Osteoblast (primary cell): ENCODE results near the gene ARID3C. TPM values are rescaled to one million over a fixed set of nuclear protein-coding genes. Genes with fewer than 3 reads are reported as not detected.
A peak's percentile ranks its signal among the peaks of the same experiment; 100 is the strongest.

Experiments used
- DNase-seq: peaks from one replicate; pipeline ENCODE4 v3.0.0; 2011; ENCODE audit warnings: low spot score, mixed read lengths; ENCODE audit not compliant: insufficient read length; ENCODE audit errors: missing footprints
- H2AFZ ChIP-seq: 2 replicates; pipeline ENCODE4 v1.6.0; 2011; ENCODE audit warnings: mild to moderate bottlenecking, low read length
- H3K27ac ChIP-seq: 2 replicates; pipeline ENCODE4 v1.5.1; 2011; ENCODE audit warnings: mild to moderate bottlenecking, low read depth, low read length, moderate library complexity
- H3K27me3 ChIP-seq: 2 replicates; pipeline ENCODE4 v1.6.0; 2012; ENCODE audit warnings: mild to moderate bottlenecking, control low read depth, inconsistent platforms, low read length, moderate library complexity; ENCODE audit not compliant: insufficient read depth
- H3K36me3 ChIP-seq: 2 replicates; pipeline ENCODE4 v1.5.1; 2011; ENCODE audit warnings: mild to moderate bottlenecking, low read length, control low read depth, moderate library complexity; ENCODE audit not compliant: insufficient read depth
- H3K4me1 ChIP-seq: 2 replicates; pipeline ENCODE4 v1.5.1; 2011; ENCODE audit warnings: mild to moderate bottlenecking, low read length, control low read depth, moderate library complexity; ENCODE audit not compliant: insufficient read depth
- H3K4me2 ChIP-seq: 2 replicates; pipeline ENCODE4 v1.6.0; 2011; ENCODE audit warnings: mild to moderate bottlenecking, low read length; ENCODE audit not compliant: insufficient read depth
- H3K4me3 ChIP-seq: fragments of 200-600 bp; sonication (generic); 3 replicates; pipeline ENCODE4 v1.5.1; 2012; ENCODE audit warnings: mild to moderate bottlenecking, low read length, inconsistent platforms; ENCODE audit not compliant: insufficient read depth
- H3K79me2 ChIP-seq: 2 replicates; pipeline ENCODE4 v1.6.0; 2012; ENCODE audit warnings: mild to moderate bottlenecking, low read length, control low read depth, inconsistent platforms; ENCODE audit not compliant: insufficient read depth
- H3K9me3 ChIP-seq: 2 replicates; pipeline ENCODE4 v1.5.1; 2011; ENCODE audit warnings: low read depth, low read length, control low read depth
- H4K20me1 ChIP-seq: 2 replicates; pipeline ENCODE4 v1.6.0; 2012; ENCODE audit warnings: mild to moderate bottlenecking, low read length, control low read depth; ENCODE audit not compliant: insufficient read depth
- total RNA-seq: library from RNA; depleted of rRNA; stranded (reverse); fragments of >200 nt; gene quantifications from 2 replicates; pipeline ENCODE4 v1.2.3, GENCODE V29; 2012
- TF ChIP-seq, protein P1 (sequence below): IDR thresholded peaks from 2 replicates; pipeline ENCODE4 v1.5.1; 2011; ENCODE audit warnings: mild to moderate bottlenecking, low read depth, low read length, moderate library complexity; ENCODE audit errors: extremely low read depth

ARID3C gene
- total RNA-seq, 1 donor, result under 0.01 TPM

DNA sequence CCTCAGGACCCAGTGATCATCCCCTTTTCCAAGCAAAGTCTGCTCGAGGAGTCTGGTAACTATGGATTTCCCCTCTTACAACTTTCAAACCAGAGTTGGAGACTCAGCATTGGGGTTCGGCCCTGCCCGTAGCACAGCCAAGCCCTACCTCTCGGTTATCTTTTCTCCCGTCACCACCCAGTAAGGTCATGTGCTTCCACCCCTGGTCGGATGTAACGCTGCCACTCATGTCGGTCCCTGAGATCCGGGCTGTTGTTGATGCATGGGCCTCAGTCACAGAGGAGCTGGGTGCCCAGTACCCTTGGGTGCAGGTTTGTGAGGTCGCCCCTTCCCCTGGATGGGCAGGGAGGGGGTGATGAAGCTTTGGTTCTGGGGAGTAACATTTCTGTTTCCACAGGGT is 18.8 kb upstream of the ARID3C start:
- no peak for DNase-seq
- H3K79me2 ChIP-seq, result peaks cover 19% of the 10 kb centered on the region
- H3K9me3 ChIP-seq, result no peaks in the 10 kb centered on the region
- TF ChIP-seq, protein P1, sequence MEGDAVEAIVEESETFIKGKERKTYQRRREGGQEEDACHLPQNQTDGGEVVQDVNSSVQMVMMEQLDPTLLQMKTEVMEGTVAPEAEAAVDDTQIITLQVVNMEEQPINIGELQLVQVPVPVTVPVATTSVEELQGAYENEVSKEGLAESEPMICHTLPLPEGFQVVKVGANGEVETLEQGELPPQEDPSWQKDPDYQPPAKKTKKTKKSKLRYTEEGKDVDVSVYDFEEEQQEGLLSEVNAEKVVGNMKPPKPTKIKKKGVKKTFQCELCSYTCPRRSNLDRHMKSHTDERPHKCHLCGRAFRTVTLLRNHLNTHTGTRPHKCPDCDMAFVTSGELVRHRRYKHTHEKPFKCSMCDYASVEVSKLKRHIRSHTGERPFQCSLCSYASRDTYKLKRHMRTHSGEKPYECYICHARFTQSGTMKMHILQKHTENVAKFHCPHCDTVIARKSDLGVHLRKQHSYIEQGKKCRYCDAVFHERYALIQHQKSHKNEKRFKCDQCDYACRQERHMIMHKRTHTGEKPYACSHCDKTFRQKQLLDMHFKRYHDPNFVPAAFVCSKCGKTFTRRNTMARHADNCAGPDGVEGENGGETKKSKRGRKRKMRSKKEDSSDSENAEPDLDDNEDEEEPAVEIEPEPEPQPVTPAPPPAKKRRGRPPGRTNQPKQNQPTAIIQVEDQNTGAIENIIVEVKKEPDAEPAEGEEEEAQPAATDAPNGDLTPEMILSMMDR, result no peak
- peaks cover 12% of the 10 kb centered on the region for H4K20me1 ChIP-seq
- peak overlapping the region; percentile 88 for H3K4me3 ChIP-seq
- peak overlapping the region; percentile 86 for H3K4me2 ChIP-seq
- peaks cover 35% of the 10 kb centered on the region for H3K4me1 ChIP-seq
- H3K27ac ChIP-seq, result no peak overlapping the region
- no peak overlapping the region for H2AFZ ChIP-seq
- H3K27me3 ChIP-seq, result no peaks in the 10 kb centered on the region
- peaks cover 21% of the 10 kb centered on the region for H3K36me3 ChIP-seq

DNA sequence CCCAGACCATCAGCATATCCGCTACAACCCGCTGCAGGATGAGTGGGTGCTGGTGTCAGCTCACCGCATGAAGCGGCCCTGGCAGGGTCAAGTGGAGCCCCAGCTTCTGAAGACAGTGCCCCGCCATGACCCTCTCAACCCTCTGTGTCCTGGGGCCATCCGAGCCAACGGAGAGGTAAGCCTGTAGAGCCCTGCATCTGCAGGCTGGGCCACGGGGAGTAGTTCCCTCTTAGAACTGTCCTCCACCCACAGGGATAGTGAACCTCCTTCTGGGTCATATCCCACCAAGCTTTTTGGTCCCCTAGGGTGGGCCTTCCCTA is 18.2 kb upstream of the ARID3C start:
- Histone ChIP-seq H3K4me1 (peaks cover 29% of the 10 kb centered on the region), H3K79me2 (peaks cover 19% of the 10 kb centered on the region), H4K20me1 (peaks cover 12% of the 10 kb centered on the region), H3K9me3 (no peaks in the 10 kb centered on the region), H3K4me2 (peak overlapping the region; percentile 86), H3K4me3 (peak overlapping the region; percentile 88), H3K27me3 (no peaks in the 10 kb centered on the region), H3K36me3 (peaks cover 21% of the 10 kb centered on the region), H3K27ac (peak overlapping the region; percentile 76), H2AFZ (peak overlapping the region; percentile 96)
- DNase-seq, result no peak
- TF ChIP-seq, protein P1, result no peak

GRCh38 chr9:34646211-34647083 is 17.6 kb upstream of the ARID3C start, which contains the start of gene GALT:
Gene GALT, plus strand, starts transcription at chr9:34646675. Its CDS starts 30 bp downstream, at chr9:34646705.
- Histone ChIP-seq H3K27me3 (no peaks in the 10 kb centered on the region), H3K4me3 (peak within 1 kb of the TSS; percentile 88), H3K27ac (peak within 1 kb of the TSS; percentile 76), H3K36me3 (peaks cover 21% of the 10 kb centered on the region), H3K4me1 (peaks cover 25% of the 10 kb centered on the region), H2AFZ (peak within 1 kb of the TSS; percentile 96), H3K4me2 (peak within 1 kb of the TSS; percentile 86), H3K9me3 (no peaks in the 10 kb centered on the region), H4K20me1 (peaks cover 12% of the 10 kb centered on the region), H3K79me2 (peaks cover 19% of the 10 kb centered on the region)
- TF ChIP-seq, protein P1, result peak; percentile 48
- DNase-seq, result peak; percentile 98

GRCh38 chr9:34644766-34645314 is 16.0 kb upstream of the ARID3C start:
- Histone ChIP-seq H3K79me2 (peaks cover 19% of the 10 kb centered on the region), H2AFZ (no peak overlapping the region), H4K20me1 (peaks cover 12% of the 10 kb centered on the region), H3K27me3 (no peaks in the 10 kb centered on the region), H3K4me2 (no peak overlapping the region), H3K4me3 (no peak overlapping the region), H3K9me3 (no peaks in the 10 kb centered on the region), H3K27ac (no peak overlapping the region), H3K4me1 (peaks cover 15% of the 10 kb centered on the region), H3K36me3 (peaks cover 20% of the 10 kb centered on the region)
- TF ChIP-seq, protein P1, result no peak
- DNase-seq, result no peak
